ENCODE data around the gene CLDN9.

Gene CLDN9

DNA sequence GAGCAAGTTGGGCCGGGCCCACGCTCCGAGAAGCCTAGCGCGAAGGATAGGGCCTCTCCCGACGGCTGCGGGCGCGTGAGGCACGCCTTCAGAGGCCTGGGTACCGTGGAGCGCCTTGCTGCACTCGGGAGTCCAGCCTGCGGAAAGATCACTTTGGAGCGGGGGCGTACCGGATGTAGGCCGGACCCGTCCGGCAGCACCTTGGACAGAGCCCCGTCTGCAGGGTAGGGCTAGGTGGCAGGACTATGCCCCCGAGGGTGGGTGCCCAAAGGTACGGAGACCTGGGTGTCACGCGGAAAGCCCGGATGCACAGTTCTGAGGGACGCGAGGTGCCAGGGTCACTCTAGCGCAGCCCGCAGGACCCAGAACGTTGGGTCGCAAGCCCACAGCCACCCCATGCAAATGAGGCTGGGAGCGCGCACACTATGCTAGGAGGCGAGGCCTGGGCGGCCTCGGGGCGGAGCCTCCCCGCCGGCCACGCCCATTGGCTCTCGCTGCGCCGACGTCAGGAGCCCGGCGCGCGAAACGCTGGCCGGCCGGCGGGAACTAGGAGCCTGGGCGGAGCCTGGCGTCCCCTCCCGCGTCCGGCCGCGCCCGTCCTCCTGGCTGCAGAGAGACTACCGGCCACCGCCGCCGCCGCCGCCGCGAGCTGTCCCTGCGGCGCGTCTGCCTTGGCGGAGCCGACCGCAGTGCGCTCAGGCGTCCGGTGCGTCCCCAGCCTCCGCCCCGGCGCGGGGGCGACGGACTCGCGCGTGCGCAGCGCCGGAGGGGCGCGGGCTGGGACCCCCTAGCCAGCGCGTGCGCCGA lies 43.8 kb upstream of the CLDN9 start, which contains the start of gene PAQR4:
PAQR4 (plus strand) TSS at position 611 of the 807 bp plus-strand sequence. CDS start 327 bp downstream, outside the sequence.
- H3K4me1 Mint-ChIP-seq: peaks cover 19% of the 10 kb centered on the region
- H3K9me3 Mint-ChIP-seq: no peaks in the 10 kb centered on the region
- TF ChIP-seq, protein P1, sequence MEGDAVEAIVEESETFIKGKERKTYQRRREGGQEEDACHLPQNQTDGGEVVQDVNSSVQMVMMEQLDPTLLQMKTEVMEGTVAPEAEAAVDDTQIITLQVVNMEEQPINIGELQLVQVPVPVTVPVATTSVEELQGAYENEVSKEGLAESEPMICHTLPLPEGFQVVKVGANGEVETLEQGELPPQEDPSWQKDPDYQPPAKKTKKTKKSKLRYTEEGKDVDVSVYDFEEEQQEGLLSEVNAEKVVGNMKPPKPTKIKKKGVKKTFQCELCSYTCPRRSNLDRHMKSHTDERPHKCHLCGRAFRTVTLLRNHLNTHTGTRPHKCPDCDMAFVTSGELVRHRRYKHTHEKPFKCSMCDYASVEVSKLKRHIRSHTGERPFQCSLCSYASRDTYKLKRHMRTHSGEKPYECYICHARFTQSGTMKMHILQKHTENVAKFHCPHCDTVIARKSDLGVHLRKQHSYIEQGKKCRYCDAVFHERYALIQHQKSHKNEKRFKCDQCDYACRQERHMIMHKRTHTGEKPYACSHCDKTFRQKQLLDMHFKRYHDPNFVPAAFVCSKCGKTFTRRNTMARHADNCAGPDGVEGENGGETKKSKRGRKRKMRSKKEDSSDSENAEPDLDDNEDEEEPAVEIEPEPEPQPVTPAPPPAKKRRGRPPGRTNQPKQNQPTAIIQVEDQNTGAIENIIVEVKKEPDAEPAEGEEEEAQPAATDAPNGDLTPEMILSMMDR (IDR thresholded peaks at IDR 0.05; ENCODE audit: unreplicated experiment in 3 of 3): no peak
- no peaks in the 10 kb centered on the region for H3K36me3 Mint-ChIP-seq (ENCODE audit: low read depth)
- peak within 1 kb of the TSS in 1 of 3 experiments; percentile 49 for H3K27ac Mint-ChIP-seq
- peak within 1 kb of the TSS; percentile 80 to 87 (median 85) for H3K4me3 Mint-ChIP-seq
- H3K27me3 Mint-ChIP-seq (ENCODE audit: low read depth): peaks cover 23% of the 10 kb centered on the region

DNA sequence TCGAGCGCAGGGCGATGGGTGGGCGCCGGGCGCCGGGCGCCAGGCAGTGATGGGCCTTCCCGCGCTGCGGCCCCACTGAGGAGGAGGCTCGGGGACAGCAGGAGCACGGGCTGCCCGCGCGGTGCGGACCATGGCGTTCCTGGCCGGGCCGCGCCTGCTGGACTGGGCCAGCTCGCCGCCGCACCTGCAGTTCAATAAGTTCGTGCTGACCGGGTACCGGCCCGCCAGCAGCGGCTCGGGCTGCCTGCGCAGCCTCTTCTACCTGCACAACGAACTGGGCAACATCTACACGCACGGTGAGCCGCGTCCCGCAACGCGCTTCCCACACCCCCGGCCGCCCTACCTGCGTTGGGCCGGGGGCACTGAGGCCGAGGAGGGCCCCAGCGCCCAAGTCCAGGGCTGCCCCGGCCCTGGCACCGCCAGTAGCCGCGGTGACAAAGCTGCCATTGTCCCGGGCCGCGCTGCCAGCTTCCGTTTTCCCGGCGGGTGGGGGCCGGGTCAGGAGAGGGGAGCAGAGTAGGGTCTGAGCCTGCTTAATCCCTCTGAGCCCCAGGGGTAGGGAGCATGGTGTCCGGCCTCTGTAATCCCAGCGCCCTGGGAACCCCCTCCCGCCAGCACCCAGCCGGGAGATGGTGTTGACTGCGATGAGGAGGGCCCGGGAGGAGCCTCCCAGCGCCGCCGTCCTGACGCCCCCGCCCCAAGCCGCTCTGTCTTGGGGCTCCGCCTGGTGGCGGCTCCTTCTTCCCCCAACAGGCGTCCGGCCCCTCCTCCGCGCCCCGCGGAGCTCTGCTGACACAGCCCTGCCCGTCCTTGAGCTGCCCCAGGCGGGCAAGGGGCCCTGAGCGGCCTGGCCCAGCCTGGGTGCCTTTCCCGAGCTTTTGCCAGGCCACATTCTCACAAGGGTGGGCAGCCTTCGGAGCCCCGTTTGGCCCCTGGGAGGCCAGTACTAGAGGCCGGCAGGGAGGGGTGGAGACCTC lies 42.9 kb upstream of the CLDN9 start:
- Mint-ChIP-seq H3K4me1 (peaks cover 19% of the 10 kb centered on the region), H3K4me3 (peak overlapping the region; percentile 75 to 82 (median 82)), H3K9me3 (no peaks in the 10 kb centered on the region), H3K36me3 (ENCODE audit: low read depth) (no peaks in the 10 kb centered on the region), H3K27ac (no peak overlapping the region), H3K27me3 (ENCODE audit: low read depth) (peaks cover 16% of the 10 kb centered on the region)
- TF ChIP-seq, protein P1 (IDR thresholded peaks at IDR 0.05; ENCODE audit: unreplicated experiment in 3 of 3): peak; percentile 17 to 25 (median 17)

DNA sequence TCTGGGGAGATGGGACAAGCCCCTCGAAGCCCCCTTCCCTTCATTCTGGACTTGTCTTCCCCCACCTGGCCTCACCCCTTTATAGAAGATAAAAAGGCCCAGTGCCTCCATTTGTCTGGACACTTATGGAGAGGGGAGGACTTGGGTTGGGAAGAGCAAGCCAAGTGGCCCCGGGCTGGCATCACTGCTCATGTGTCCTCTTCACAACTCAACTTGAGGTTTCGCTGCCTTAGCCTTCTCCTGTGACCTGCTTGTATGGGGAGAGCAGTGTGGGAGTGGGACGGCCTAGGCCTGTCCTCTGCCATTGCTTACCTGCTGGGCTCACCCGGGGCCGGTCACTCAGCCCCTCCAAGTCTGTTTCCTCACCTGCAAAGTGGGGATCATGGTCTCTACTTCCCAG lies 42.2 kb upstream of the CLDN9 start:
- Mint-ChIP-seq H3K36me3 (ENCODE audit: low read depth) (no peaks in the 10 kb centered on the region), H3K27ac (no peak overlapping the region), H3K4me3 (peak overlapping the region; percentile 75 to 82 (median 82)), H3K27me3 (ENCODE audit: low read depth) (peaks cover 9% of the 10 kb centered on the region), H3K4me1 (peaks cover 19% of the 10 kb centered on the region), H3K9me3 (no peaks in the 10 kb centered on the region)
- TF ChIP-seq, protein P1 (IDR thresholded peaks at IDR 0.05; ENCODE audit: unreplicated experiment in 3 of 3): no peak

DNA sequence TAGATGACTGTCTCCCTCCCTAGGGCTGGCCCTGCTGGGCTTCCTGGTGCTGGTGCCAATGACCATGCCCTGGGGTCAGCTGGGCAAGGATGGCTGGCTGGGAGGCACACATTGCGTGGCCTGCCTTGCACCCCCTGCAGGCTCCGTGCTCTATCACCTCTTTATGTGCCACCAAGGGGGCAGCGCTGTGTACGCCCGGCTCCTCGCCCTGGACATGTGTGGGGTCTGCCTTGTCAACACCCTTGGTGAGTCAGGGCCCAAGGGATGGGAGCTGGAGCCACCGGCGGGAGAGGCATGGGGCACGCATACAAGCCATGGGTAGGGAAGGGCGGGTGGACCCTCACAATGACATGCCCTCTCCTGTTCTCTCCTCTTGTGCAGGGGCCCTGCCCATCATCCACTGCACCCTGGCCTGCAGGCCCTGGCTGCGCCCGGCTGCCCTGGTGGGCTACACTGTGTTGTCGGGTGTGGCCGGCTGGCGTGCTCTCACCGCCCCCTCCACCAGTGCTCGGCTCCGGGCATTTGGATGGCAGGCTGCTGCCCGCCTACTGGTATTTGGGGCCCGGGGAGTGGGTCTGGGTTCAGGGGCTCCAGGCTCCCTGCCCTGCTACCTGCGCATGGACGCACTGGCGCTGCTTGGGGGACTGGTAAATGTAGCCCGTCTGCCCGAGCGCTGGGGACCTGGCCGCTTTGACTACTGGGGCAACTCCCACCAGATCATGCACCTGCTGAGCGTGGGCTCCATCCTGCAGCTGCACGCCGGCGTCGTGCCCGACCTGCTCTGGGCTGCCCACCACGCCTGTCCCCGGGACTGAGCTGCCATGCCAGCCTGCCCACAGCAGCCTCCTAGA lies 41.4 kb upstream of the CLDN9 start:
- no peak overlapping the region for H3K27ac Mint-ChIP-seq
- TF ChIP-seq, protein P1 (IDR thresholded peaks at IDR 0.05; ENCODE audit: unreplicated experiment in 3 of 3): no peak
- peaks cover 19% of the 10 kb centered on the region for H3K4me1 Mint-ChIP-seq
- no peaks in the 10 kb centered on the region for H3K9me3 Mint-ChIP-seq
- no peaks in the 10 kb centered on the region for H3K36me3 Mint-ChIP-seq (ENCODE audit: low read depth)
- peaks cover 7% of the 10 kb centered on the region for H3K27me3 Mint-ChIP-seq (ENCODE audit: low read depth)
- peak overlapping the region; percentile 75 to 82 (median 82) for H3K4me3 Mint-ChIP-seq

DNA sequence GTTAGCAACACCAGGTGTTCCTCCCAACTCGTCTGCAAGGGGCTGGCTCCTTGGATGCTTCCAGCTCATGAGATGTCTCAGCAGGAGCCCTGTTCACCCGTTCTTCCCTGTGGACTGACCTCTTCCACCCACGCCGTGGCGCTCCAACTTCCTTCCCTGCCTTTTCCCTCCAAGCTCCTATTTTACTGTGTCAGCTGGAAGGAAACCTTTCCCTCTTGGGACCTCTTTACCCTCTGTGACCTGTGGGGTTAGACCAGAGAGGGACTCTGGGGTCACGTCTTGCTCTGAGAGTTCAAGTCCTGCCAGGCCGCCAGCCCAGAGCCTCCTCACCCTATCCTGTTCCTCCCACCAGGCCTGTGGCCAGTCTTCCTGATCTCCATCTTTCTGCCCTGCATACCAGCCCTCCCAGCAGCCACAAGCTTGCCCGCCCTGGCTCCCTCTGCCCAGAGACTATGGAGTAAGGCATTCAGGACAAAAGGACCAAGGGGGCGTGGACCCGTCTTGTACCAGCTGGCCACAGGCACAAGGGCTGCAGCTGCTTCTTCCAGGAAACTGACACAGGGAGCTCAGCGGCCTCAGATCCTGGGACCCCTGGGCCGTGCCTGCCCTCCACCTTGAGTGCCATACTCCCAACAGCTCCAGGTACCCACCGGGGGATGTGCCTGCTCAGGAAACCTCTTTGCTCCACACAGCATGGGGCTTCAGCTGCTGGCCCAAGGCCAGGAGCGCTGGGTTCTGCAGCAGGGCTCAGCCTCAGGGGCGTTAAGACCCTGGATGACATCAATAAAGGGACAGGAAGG lies 40.5 kb upstream of the CLDN9 start:
- TF ChIP-seq, protein P1 (IDR thresholded peaks at IDR 0.05; ENCODE audit: unreplicated experiment in 3 of 3): no peak
- Mint-ChIP-seq H3K9me3 (no peaks in the 10 kb centered on the region), H3K4me3 (peak overlapping the region; percentile 63 to 73 (median 69)), H3K27me3 (ENCODE audit: low read depth) (peaks cover 7% of the 10 kb centered on the region), H3K27ac (no peak overlapping the region), H3K36me3 (ENCODE audit: low read depth) (no peaks in the 10 kb centered on the region), H3K4me1 (peaks cover 22% of the 10 kb centered on the region)
